ENCODE measurements around the gene PPP4R3B.

DNA sequence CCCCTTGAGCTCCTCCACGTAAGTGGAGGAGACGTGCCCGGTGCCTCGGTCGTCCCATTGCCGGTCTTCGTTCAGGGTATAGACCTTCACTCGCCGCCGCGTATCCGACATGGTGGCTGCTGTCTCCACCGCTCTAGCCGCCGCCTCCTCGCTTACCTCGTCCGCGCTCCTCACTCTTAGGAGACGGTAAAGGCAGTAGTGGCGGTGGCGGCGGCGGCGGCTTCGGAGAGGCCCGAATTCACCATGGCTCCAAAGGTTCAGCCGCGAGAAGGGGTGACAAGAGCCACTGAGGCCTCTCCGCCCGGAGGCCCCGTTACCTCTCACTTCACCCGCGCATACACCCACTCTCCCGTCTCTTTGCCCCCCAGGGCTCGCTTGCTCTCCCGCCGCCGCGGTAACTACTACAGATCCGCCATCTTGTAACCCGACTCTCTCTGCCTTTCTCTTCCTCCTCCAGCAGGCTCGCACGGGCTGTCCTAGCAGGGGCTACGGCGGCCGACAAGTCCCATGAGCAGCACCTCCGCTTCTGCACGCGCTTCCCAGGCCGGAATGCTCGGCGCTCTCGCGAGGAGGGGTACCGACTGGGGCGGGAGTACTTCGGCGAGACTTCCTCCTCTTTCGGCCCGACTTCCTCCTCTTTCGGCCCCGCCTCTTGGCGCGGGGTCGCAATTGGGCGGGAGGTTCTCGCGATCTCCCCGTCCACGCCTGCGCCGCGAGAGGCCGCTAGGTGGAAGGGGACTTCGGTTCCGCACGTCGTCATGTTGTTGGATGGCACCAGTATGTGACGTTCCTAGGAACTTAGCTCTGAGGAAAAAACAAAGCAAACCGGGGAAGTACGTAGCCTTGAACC, at the start of gene PPP4R3B:
- TF ChIP-seq EZH2 (IDR thresholded peaks at IDR 0.05; ENCODE audit: insufficient read depth, low read length): no peak
- TF ChIP-seq, protein P1, sequence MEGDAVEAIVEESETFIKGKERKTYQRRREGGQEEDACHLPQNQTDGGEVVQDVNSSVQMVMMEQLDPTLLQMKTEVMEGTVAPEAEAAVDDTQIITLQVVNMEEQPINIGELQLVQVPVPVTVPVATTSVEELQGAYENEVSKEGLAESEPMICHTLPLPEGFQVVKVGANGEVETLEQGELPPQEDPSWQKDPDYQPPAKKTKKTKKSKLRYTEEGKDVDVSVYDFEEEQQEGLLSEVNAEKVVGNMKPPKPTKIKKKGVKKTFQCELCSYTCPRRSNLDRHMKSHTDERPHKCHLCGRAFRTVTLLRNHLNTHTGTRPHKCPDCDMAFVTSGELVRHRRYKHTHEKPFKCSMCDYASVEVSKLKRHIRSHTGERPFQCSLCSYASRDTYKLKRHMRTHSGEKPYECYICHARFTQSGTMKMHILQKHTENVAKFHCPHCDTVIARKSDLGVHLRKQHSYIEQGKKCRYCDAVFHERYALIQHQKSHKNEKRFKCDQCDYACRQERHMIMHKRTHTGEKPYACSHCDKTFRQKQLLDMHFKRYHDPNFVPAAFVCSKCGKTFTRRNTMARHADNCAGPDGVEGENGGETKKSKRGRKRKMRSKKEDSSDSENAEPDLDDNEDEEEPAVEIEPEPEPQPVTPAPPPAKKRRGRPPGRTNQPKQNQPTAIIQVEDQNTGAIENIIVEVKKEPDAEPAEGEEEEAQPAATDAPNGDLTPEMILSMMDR (IDR thresholded peaks at IDR 0.05; ENCODE audit: insufficient read depth, low read depth, low read length): no peak

All from astrocyte (in vitro differentiated cells and primary cell).